Prostate gland (tissue), 2 donors: ENCODE data around the gene MAPKAP1. TPM values are rescaled to one million over a fixed set of nuclear protein-coding genes. Genes with fewer than 3 reads are reported as not detected.

ENCODE experiments used
- DNase-seq: peaks from one replicate; pipeline ENCODE4 v3.0.0-alpha.2; 2019; ENCODE audit warnings: low spot score
- H3K27ac ChIP-seq, 2 donors: fragments of 200-600 bp; sonication (generic); 2 replicates each; pipeline ENCODE4 v1.5.1; 2017 to 2019
- H3K27me3 ChIP-seq: fragments of 200-600 bp; sonication (generic); replicated peaks from 2 replicates; pipeline ENCODE4 v1.5.1; 2019; ENCODE audit not compliant: insufficient read depth
- H3K36me3 ChIP-seq, 2 donors: fragments of 200-600 bp; sonication (generic); 1 replicate in 1 of 2; 2 replicates in 1 of 2; pipeline versions ENCODE4 v1.5.1 to v1.8.1; 2017 to 2019
- H3K4me1 ChIP-seq: fragments of 200-600 bp; sonication (generic); replicated peaks from 2 replicates; pipeline ENCODE4 v1.5.1; 2019
- H3K4me3 ChIP-seq, 2 donors: fragments of 200-600 bp; sonication (generic); 2 replicates each; pipeline ENCODE4 v1.5.1; 2017 to 2019
- H3K9me3 ChIP-seq: fragments of 200-600 bp; sonication (generic); 2 replicates; pipeline ENCODE4 v1.5.1; 2017
- CTCF ChIP-seq, 4 experiments: fragments of 200-600 bp in 2 of 4; fragments of 450-650 bp in 2 of 4; sonication (generic) in 2 of 4; IDR thresholded peaks; 1 replicate in 3 of 4; 2 replicates in 1 of 4; pipeline ENCODE4 v1.5.1; 2016 to 2019; ENCODE audit warnings: antibody characterized with exemption in 4 of 4, mild to moderate bottlenecking in 2 of 4, moderate library complexity in 2 of 4
- POLR2A ChIP-seq: fragments of 450-650 bp; IDR thresholded peaks from one replicate; pipeline ENCODE4 v1.6.1; 2016; ENCODE audit warnings: antibody characterized with exemption, mild to moderate bottlenecking
- POLR2AphosphoS5 ChIP-seq: sonication (generic); formaldehyde crosslinking; IDR thresholded peaks from one replicate; pipeline ENCODE4 v1.6.1; 2017; ENCODE audit warnings: antibody characterized with exemption
- WGBS: methylation state at CpG from one replicate; pipeline ENCODE4 v1.1.5; 2018; 5-methylcytosine and 5-hydroxymethylcytosine counted together
- intact Hi-C: fragments of 100-400 bp; cut with DNase I; formaldehyde crosslinking; loops from one replicate; pipeline ENCODE4 v1.14.2; 2022
- total RNA-seq, 2 donors: library from RNA; depleted of rRNA; stranded (reverse); fragments of >200 nt; gene quantifications; one replicate each; pipeline ENCODE4 v1.1.0, GENCODE V29; 2016

MAPKAP1 gene
- total RNA-seq, 2 donors from 2014 or later: 62.4 to 91.2 TPM

- intact Hi-C loops: no loop called here
- no peaks in the 10 kb centered on the region for H3K36me3 ChIP-seq
- H3K27ac ChIP-seq: no peak overlapping the region
- DNase-seq: no peak
- no peaks in the 10 kb centered on the region for H3K4me1 ChIP-seq
- no peaks in the 10 kb centered on the region for H3K9me3 ChIP-seq
- H3K4me3 ChIP-seq: no peak overlapping the region
- H3K27me3 ChIP-seq: no peaks in the 10 kb centered on the region
- no peak for TF ChIP-seq CTCF (IDR thresholded peaks at IDR 0.05)
- no peak for TF ChIP-seq POLR2AphosphoS5
- no peak for TF ChIP-seq POLR2A
- WGBS: 100% methylated on average over 1 of the region's 1 CpG
These were observed 97.3 kb downstream of the MAPKAP1 start for GRCh38 chr9:125609744-125610143.

- intact Hi-C loops: no loop called here
- no peaks in the 10 kb centered on the region for H3K9me3 ChIP-seq
- WGBS: 80% methylated on average over 10 of the region's 10 CpGs
These were observed 98.4 kb downstream of the MAPKAP1 start for GRCh38 chr9:125608489-125609224.

GRCh38 chr9:125604196-125604595 is 102.8 kb downstream of the MAPKAP1 start:
- no peak for DNase-seq

More at GRCh38 chr9:125608489-125609224, 98.4 kb downstream of the MAPKAP1 start:
- H3K27me3 ChIP-seq: no peaks in the 10 kb centered on the region
- no peaks in the 10 kb centered on the region for H3K36me3 ChIP-seq
- TF ChIP-seq POLR2A: no peak
- TF ChIP-seq POLR2AphosphoS5: no peak
- no peak for TF ChIP-seq CTCF (IDR thresholded peaks at IDR 0.05)
- no peaks in the 10 kb centered on the region for H3K4me1 ChIP-seq
- H3K4me3 ChIP-seq: no peak overlapping the region
- no peak for DNase-seq
- H3K27ac ChIP-seq: no peak overlapping the region

GRCh38 chr9:125603478-125604021 is 103.5 kb downstream of the MAPKAP1 start:
- no peak overlapping the region for H3K27ac ChIP-seq
- no peak overlapping the region for H3K4me3 ChIP-seq
- H3K9me3 ChIP-seq: no peaks in the 10 kb centered on the region
- peaks cover 3% of the 10 kb centered on the region for H3K4me1 ChIP-seq
- no peak for TF ChIP-seq POLR2A
- TF ChIP-seq CTCF (IDR thresholded peaks at IDR 0.05): no peak
- no peak for TF ChIP-seq POLR2AphosphoS5
- WGBS: 94% methylated on average over 4 of the region's 4 CpGs
- no peaks in the 10 kb centered on the region for H3K27me3 ChIP-seq
- no peaks in the 10 kb centered on the region for H3K36me3 ChIP-seq
- intact Hi-C loops: no loop called here
- DNase-seq: no peak

More at GRCh38 chr9:125604196-125604595, 102.8 kb downstream of the MAPKAP1 start:
- 73% methylated on average over 1 of the region's 1 CpG for WGBS
- no peak for TF ChIP-seq POLR2AphosphoS5
- TF ChIP-seq POLR2A: no peak
- TF ChIP-seq CTCF (IDR thresholded peaks at IDR 0.05): no peak
- H3K27ac ChIP-seq: no peak overlapping the region
- intact Hi-C loops: no loop called here
- no peaks in the 10 kb centered on the region for H3K27me3 ChIP-seq
- H3K36me3 ChIP-seq: no peaks in the 10 kb centered on the region
- no peak overlapping the region for H3K4me3 ChIP-seq
- no peaks in the 10 kb centered on the region for H3K9me3 ChIP-seq
- H3K4me1 ChIP-seq: peaks cover 3% of the 10 kb centered on the region

- TF ChIP-seq CTCF (IDR thresholded peaks at IDR 0.05) (no peak), POLR2A (no peak), POLR2AphosphoS5 (no peak)
- H3K27me3 ChIP-seq: no peaks in the 10 kb centered on the region
These were observed 105.0 kb downstream of the MAPKAP1 start for GRCh38 chr9:125601961-125602360.

More at GRCh38 chr9:125601961-125602360, 105.0 kb downstream of the MAPKAP1 start:
- Histone ChIP-seq H3K4me3 (no peak overlapping the region), H3K27ac (no peak overlapping the region), H3K4me1 (peaks cover 3% of the 10 kb centered on the region), H3K9me3 (no peaks in the 10 kb centered on the region), H3K36me3 (no peaks in the 10 kb centered on the region)
- no peak for DNase-seq
- intact Hi-C loops: no loop called here
- WGBS: 97% methylated on average over 7 of the region's 7 CpGs
